DMS53 (cell line): Measurements from ENCODE around the gene UACA.
"Not testable (repeated sequence)": the region's sequence is repeated elsewhere in the genome, so short reads cannot be mapped to it uniquely, and the experiment has no call there.

Source experiments
- DNase-seq: peaks from one replicate; lab custom pipeline; 2025; lab: John Stamatoyannopoulos, UW

UACA gene

DNA sequence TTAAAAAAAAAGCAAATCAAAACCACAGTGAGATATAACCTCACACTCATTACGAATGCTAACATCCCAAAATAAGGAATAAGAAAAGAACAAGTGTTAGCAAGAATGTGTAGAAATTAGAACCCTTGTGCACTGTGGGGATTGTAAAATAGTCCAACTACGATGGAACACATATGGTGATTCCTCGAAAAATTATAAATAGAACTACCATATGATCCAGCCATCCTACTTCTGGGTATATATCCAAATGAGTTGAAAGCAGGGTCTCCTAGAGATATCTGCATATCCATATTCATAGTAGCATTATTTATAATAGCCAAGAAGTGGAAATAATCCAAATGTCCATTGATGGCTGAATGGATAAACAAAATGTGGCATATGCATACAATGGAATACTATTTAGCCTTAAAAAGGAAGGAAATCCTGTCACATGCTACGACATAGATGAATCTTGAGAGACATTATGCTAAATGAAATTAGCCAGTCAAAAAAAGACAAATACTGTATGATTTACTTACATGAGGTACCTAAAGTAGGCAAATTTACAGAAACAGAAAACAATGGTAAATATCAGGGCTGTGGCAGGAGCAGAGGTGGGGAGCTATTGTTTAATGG lies 55.6 kb downstream of the UACA start:
- DNase-seq: no peak

DNA sequence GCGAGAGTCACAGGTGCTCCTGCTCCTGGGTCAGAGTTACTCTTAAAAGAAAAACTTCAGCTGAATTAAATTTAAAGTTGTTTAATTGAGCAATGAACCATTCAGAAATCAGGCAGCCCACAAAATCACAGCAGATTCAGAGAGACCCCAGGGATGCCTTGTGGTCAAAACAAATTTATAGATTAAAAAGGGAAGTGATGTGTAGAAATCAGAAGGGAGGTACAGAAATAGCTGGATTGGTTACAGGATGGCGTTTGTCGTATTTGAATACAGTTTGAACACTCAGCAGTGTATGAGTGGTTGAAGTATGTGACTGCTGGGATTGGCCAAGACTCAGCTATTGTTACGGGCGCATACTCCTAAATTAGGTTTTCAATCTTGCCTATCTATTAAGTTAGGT lies 58.6 kb downstream of the UACA start:
- DNase-seq: no peak

DNA sequence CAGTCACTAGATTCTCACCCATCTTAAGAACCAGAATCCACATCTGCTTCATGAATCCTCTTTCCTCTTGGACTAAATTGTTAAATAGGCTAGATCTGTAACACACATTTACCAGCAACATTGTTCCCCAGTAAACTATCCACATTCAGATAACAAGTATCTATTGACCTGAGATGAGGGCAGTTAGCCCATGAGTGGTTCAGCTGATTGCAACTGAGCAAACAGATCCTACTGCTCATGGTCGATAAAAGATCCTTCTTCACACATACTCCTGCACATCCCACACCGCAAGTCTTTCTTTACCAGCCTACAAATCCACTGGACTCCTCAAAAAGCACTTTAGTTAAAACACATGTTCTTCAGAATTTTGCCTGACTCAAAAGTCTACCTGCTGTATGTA lies 59.2 kb downstream of the UACA start:
- DNase-seq: peak; percentile 63

DNA sequence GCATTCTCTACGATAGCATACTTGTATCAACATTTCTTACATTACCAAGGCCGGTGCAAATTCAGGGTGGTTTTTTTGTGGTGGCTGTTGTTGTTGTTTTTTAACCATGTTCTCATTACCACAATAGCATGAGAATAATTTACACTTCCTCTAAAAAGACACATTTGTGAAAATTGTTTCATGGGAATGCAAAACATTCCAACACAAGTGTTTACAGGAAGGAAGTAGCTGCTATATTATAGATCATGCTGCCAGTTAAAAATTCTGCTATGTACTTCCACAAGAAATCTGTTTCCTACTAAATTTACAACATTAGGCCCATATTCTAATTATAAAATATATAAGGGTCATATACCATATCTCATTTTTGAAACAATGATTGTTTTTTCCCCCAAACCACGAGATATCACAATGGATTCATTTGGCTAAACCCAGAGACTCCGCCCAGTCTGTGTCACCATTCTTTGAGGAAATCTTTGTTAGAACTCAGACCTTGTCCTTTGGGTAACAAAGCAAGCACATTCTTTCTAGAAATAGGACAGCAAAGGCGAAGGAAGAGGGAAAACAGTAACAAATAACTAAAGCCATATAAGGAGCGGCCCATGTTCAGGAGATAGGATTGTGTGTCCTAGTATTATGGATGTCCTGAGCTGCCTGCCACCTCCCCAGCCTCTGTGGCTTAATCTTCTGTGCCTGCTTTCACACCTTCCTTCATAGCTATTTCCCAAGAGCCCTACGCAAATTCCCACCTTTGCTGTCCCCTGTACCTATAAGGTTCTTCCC lies 60.1 kb downstream of the UACA start:
- DNase-seq: no peak

DNA sequence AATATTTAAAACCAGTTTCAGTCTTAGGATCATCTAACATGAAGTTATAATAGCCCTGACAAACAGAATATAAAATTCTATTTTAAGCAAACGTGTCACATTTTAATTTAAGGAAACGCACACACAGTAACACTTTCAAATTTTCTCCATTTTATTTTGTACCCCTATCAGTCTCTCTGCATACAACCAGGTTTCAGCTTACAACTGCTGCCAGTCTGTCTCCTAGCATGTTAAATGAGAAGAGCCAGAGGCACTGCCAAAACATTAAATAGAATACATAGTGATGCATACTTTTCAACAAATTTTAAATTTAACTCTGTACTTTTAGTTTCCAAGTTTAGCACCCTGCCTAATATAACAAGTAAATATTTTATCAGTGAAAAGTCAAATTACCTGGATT lies 60.8 kb downstream of the UACA start:
- no peak for DNase-seq

DNA sequence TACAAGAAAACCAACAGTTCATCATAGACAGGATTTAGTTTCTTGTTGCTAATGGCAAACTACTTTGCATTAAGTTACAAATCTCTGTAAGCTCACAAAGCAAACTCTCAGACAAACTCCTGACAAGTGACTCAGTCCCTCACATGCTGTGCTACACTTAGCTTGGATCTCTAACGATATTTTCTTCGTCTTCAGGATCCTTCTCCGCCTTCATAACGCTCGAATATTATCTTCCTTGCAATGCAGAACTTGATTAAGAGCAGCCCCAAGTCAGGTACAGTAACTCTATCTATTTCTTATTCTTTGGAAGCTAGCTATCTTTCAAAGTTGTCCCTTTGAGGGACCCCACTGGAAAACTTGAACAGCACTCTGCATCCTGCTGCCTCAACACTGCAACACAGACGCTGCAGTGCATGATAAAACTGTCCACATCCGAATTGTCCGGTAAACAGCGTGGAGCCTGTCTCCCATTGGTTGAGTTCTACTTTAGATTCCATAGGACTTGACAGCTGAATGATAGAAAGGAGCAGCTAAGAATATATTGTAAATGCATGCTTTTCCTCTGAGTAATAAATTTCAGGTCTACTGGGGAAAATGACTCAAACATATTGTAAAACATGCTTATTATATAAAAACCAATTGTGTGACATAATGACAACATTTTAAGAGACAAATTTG lies 61.3 kb downstream of the UACA start:
- no peak for DNase-seq

DNA sequence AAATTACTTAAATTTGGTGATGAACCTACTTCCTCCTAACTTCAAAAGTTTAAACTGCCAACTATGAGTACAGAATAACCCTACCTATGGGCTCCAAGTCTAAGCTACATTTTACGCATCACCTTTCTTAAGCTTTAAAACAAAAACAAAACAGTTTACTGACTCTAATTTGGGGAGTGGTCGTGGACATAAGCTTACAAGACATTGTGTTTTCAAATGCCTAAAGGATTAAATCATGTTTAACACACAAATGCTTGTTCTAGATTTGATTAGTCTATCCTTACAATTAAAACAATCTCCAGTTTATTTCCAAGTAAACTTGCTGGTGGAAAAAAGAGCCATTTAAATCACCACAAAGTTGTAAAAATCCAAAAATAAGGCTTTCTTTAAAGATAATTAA lies 62.2 kb downstream of the UACA start:
- DNase-seq: no peak

DNA sequence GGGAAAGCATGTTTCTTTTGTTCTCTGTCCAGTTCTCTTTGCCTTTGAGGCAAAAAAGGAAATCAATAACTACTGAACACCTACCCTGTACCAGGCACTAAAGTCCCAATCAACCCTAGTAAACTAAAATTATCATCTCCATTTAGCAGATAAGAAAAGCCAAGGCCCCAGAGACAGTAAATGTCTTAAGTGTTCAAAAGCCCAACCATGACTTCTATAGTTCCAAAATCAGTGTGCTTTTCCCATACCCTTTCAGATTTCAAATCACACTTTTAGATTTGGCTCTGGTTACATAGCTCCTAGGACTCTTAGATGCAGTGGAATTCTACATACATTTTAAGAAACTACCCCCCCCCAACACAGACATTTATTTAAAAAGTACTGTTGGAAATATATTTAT lies 63.5 kb downstream of the UACA start:
- DNase-seq: no peak

DNA sequence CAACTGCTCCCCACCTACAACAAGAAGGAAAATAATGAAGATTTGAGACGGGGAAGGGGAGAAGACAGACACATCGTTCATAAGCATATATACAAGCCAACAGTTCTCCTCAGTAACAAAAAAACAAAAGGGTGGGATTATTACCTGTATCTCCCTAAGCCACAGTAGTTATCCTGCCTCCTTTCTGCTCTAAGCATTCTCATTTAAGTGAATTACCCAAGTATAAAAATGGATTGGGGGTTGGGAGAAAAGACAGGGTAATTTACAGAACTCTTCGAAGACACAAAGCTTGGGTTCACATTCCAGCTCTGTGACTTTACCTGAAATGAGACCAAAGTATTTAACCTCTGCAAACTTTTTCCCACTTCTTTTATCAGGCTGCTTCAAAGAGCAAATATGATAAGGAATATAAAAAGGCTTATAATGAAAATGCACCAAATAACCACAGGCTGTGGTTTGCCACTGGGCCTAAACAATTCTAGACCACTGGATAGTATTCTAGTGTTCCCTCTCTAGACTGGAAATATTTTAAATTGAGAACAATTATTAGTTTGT lies 64.4 kb downstream of the UACA start:
- no peak for DNase-seq

DNA sequence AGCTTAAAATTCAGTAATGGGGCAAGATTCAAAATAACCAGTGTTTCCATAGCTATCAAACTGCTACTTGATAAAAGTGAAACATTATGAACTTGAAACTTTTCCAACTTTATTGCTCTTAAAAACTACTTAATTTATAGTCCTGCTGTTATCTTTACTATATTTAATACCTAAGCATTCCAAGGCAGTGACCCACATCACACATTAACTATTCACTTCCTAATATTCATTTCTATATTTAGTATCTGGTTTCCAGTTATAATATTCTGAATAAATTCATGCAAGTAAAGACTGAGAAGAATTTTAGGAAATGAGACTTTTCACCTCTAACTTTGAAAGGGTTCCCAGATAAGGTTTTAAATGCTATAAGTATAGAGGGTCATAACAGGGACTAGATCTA lies 64.9 kb downstream of the UACA start:
- DNase-seq: no peak

DNA sequence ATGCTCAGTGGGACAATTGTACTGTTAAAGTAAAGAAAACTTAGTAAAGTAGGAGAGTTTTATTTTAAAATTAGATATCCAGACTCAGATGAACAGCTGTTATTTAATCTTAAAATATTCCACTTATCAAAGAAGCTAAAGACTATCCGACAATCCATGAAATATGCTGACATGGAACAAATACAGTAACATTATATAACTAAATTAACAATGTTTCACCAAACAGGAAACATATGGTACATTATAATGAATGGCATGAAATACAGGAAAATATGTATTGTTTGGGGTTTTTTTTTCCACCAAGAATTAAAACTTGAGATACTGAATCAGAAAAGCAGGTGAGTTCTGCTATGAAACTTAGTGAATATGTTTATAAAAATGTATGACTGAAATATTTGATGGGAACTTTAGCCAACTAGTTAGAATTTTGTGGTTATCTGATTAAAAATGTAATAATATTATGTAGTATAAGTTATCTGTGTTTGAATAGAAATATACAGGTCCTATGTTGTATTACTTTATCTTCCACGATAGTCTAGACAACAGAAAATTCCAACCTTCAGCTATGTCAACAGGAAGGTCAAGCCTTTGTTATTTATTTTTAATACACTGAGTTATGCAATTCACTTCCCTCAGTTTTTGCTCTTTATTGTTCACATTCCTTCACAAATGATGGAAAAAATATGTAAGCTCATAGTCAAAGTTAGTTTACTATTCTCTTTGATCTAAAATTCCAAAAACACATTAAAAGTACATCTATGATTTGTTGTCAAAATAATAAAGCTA lies 72.7 kb downstream of the UACA start:
- DNase-seq: no peak

DNA sequence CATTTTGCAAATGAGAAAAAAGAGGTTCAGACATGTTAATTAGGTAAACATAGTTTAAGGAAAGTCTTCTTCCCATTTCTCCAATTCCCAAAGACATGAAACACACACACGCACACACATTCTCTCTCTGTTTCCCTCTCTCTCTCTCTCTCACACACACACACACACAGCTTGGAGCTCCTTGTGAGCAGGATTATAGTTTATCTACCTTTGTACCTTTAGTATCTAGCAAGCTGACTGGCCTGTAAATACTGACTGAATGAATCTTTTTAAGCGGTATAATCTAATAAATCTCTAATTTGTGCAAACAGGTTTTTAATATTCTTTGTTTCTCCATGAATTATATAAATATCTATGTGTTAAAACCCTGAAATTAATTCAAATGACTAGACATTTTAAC lies 73.3 kb downstream of the UACA start:
- no peak for DNase-seq

DNA sequence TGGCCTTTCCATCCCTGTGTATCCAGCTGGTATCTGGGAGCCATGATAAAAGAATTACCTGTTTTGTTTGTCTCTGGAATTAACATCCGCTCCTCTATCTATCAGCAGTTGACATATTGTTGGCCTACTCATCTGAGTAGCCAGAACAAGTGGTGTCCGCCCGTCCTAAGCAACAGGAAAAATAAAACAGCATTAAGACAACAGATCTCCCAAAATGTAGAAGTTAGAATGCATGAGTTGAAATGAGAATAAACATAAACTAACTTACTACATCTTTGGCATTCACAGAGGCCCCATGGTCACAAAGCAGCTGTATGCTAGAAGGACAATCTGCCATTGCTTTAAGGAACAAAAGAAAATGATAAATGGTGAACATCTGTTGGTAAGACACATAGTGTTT lies 75.9 kb downstream of the UACA start:
- no peak for DNase-seq

DNA sequence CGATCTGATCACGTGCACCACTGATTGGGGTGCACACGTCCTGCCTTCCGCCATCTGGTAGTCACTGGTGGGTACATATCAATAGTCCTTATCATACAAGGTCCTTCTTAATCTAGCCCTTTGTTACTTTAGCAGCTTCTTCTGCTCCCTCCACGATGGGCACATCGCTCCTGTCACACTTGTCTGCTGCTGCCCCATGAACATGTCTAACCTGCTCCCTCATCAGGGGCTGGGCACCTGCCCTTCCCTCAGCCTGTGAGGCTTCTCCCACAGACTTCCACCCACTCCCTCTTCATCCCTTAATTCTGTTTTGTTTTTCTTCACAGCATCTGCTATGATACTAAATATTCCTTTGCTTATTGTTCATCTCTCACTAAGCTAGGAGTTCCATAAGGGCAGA lies 82.5 kb downstream of the UACA start:
- no peak for DNase-seq

DNA sequence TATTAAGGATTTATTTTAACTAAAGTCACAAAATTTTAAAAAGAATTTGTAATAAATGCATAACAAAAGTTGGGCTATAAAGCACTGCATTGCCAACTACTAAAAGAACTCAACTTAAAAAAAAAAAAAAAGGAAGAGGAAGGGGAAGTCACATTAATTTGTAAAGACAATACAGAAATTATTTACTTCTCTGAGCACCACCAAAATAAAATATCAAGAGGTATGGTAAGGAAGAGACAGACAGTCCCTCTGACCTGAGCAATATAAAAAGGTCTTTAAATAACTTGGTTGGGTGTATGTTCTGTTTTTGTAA lies 83.5 kb downstream of the UACA start:
- no peak for DNase-seq

DNA sequence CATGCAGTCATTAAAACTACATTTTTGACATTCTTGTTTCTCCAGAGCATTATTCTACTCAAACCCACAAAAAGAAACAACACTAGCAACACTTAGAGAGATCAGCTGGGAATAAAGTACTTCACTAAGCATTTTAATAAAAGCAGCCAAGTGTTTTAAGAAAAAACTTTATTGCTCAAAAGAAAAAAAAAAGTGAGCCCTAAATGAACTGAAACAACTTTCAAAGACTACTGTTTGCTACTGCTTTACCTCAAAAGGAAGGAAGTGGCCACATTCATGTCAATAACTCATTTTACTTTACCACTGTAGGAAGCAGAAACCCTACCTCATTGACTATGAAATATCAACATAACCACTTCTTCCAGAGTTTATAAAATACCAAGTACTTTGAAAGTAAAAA lies 91.3 kb downstream of the UACA start:
- DNase-seq: no peak

DNA sequence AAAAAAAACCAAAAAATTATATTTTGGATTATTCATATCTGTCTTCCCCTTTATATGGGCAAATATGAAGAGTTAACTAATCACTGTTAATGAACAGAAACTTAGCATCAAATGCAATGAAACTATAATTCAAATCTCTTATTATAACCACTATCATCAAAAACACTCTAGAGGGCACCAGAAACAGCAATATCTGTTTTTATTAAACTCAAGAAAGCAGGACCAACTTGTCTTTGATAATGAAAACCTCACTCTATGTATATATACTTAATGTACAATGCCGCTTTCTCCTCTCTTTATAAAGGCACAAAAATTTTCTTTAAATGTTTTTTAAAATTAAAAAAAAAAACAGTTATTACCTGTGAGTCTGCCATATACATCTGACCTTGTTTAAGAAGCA lies 92.7 kb downstream of the UACA start:
- DNase-seq: peak; percentile 3

DNA sequence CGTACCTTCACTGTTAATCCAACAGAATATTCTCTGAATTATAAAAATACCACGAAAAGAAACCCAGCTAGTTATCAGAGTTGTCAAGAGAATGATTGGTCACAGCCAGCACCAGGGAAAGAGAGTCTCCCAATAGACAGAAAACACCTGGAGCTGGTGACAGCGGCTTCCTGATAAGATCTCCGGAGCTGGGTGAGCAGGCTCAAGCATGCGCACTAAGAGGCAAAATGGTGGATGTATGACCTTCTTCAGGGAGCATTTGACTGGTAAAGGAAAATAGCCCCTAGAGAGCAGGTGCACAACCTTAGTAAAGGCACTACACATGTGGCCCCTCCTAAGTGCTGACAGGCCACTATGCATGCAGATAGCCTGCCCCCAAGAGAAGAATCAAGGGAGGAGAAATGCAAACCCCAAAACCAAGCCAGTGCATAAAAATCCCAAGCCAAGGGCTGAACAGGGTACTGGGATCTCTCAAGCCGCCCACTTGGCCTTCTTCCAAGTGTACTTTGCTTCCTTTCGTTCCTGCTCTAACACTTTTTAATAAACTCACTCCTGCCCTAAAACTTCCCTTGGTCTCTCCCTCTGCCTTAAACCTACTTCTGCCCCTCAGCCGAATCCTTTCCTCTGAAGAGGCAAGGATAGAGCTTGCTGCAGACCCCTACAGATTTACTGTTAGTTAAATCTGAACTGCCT lies 93.2 kb downstream of the UACA start:
- no peak for DNase-seq

DNA sequence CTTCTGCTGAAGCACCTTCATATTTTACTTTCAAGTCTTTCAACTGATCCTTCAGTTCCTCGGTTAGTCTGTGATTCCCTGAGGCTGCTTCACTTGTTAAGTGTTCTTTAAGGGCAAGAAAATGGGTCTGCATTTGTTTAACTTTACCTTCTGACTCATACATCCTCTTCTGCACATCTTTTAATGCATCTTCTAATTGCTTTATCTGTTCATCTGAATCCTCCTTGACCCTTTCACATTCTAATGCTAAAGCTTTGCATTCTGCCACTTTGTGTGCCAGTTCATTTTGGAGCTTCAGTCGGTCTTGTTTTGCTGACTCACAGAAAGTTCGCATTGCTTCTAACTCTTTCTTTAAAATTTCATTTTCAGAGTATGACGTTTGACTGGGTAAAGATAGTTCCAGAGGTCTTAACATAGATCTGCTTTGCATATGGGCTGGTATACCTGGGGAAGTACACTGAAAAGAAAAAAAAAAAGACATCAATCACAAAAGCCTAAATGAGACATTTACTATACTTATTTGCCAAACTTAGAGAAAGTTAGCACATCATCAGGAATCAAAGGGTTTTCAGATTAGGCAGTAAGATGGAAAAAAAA lies 94.3 kb downstream of the UACA start:
- no peak for DNase-seq

DNA sequence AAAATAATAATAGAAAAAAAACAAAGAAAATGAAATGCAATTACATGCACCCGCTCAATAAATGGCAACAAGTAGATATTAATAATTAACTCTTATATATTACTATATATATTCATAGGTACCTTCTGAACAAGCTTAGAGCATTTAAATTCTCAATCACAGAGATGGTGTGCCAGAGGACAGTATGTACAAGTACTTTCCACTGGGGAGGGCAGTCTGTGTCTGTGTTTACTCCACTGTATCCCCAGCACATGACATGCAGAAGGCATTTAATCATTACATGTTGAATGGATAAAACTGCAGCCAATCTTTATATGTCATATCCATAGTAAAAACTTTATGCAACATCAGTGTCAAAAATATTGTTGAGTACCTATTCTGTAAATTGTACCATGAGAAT lies 97.8 kb downstream of the UACA start:
- no peak for DNase-seq

DNA sequence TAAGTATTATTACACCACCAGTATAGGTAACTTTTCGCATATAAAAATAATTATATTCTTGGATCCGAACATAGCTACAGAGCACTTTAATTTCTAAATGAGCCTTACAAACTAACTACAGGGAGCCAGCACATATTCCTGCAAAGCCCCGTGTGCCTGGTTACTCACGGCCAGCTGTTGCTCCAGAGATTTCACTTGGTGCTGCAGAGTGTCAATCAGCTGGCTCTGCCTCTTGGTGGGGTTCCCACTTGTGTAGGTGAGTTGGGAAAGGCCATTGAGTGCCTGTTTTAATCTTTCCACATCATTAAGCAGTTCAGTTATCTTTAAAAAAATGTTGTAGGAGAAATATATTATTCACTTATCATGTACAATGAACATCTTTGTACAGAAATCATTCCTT lies 98.9 kb downstream of the UACA start:
- DNase-seq: no peak

DNA sequence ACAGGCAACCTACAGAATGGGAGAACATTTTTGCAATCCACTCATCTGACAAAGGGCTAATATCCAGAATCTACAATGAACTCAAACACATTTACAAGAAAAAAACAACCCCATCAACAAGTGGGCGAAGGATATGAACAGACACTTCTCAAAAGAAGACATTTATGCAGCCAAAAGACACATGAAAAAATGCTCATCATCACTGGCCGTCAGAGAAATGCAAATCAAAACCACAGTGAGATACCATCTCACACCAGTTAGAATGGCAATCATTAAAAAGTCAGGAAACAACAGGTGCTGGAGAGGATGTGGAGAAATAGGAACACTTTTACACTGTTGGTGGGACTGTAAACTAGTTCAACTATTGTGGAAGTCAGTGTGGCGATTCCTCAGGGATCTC lies 100.3 kb downstream of the UACA start:
- not testable (repeated sequence) for DNase-seq
